Naive thymus-derived CD4-positive, alpha-beta T cell (primary cell): ENCODE results near the gene DMBX1. TPM values are rescaled to one million over a fixed set of nuclear protein-coding genes. Genes with fewer than 3 reads are reported as not detected.
A peak's percentile ranks its signal among the peaks of the same experiment; 100 is the strongest.

Source experiments
- ATAC-seq: fragments of 150-1000 bp; cut with Tn5 transposase; 2 replicates; pipeline ENCODE4 v1.10.0; 2021; ENCODE audit warnings: mild to moderate bottlenecking, moderate library complexity
- CTCF ChIA-PET: fragments of 350-600 bp; sonication (Branson Sonifier 250); formaldehyde crosslinking; loops from one replicate; lab custom pipeline; 2021; ENCODE audit warnings: antibody characterized with exemption; lab: Charles Lee
- POLR2A ChIA-PET: fragments of 350-600 bp; sonication (Branson Sonifier 250); formaldehyde crosslinking; loops from one replicate; lab custom pipeline; 2021; ENCODE audit warnings: antibody characterized with exemption, inconsistent platforms; lab: Charles Lee
- DNase-seq, 9 donors: peaks; one replicate each; pipeline versions ENCODE4 v3.0.0 to v3.0.0-alpha.2; 2020 to 2022; ENCODE audit warnings: mixed read lengths in 1 of 9
- H3K27ac ChIP-seq: one replicate; pipeline ENCODE4 v1.7.0; 2013; ENCODE audit warnings: mild to moderate bottlenecking, low read depth, low read length, moderate library complexity
- H3K27me3 ChIP-seq, 2 donors: one replicate each; pipeline ENCODE4 v1.7.0; 2013; ENCODE audit warnings: low read length in 2 of 2, mild to moderate bottlenecking in 2 of 2, moderate library complexity in 2 of 2; ENCODE audit not compliant: control insufficient read depth in 2 of 2, insufficient read depth in 2 of 2
- H3K36me3 ChIP-seq, 3 experiments: 1 replicate in 2 of 3; 2 replicates in 1 of 3; pipeline ENCODE4 v1.7.0; 2013; ENCODE audit warnings: low read length in 3 of 3, mild to moderate bottlenecking in 3 of 3, moderate library complexity in 1 of 3; ENCODE audit not compliant: insufficient read depth in 3 of 3, control insufficient read depth in 2 of 3
- H3K4me1 ChIP-seq, 2 donors: one replicate each; pipeline ENCODE4 v1.7.0; 2013; ENCODE audit warnings: low read length in 2 of 2, mild to moderate bottlenecking in 2 of 2, moderate library complexity in 1 of 2; ENCODE audit not compliant: control insufficient read depth in 2 of 2, insufficient read depth in 2 of 2
- H3K4me3 ChIP-seq: 2 replicates; pipeline ENCODE4 v1.7.0; 2013; ENCODE audit warnings: mild to moderate bottlenecking, low read length
- H3K9me3 ChIP-seq, 3 experiments: 1 replicate in 2 of 3; 2 replicates in 1 of 3; pipeline ENCODE4 v1.7.0; 2013; ENCODE audit warnings: low read length in 3 of 3; ENCODE audit not compliant: control insufficient read depth in 2 of 3
- H3K27ac Mint-ChIP-seq, 9 donors: one replicate each; pipeline ENCODE4 v1.8.0; 2020 to 2022; ENCODE audit warnings: mixed read lengths in 9 of 9, mild to moderate bottlenecking in 8 of 9, moderate library complexity in 5 of 9, inconsistent platforms in 2 of 9
- H3K27me3 Mint-ChIP-seq, 5 donors: one replicate each; pipeline ENCODE4 v1.8.0; 2021 to 2022; ENCODE audit warnings: mixed read lengths in 5 of 5, mild to moderate bottlenecking in 1 of 5
- H3K36me3 Mint-ChIP-seq, 5 donors: one replicate each; pipeline ENCODE4 v1.8.0; 2020 to 2022; ENCODE audit warnings: mixed read lengths in 5 of 5, mild to moderate bottlenecking in 3 of 5, inconsistent platforms in 1 of 5
- H3K4me1 Mint-ChIP-seq, 7 donors: one replicate each; pipeline ENCODE4 v1.8.0; 2020 to 2022; ENCODE audit warnings: mixed read lengths in 7 of 7, mild to moderate bottlenecking in 3 of 7, inconsistent platforms in 1 of 7
- H3K4me3 Mint-ChIP-seq, 10 donors: one replicate each; pipeline ENCODE4 v1.8.0; 2020 to 2022; ENCODE audit warnings: mild to moderate bottlenecking in 10 of 10, mixed read lengths in 10 of 10, moderate library complexity in 6 of 10, inconsistent platforms in 2 of 10
- H3K9me3 Mint-ChIP-seq, 11 donors: one replicate each; pipeline ENCODE4 v1.8.0; 2020 to 2022; ENCODE audit warnings: mixed read lengths in 11 of 11, mild to moderate bottlenecking in 4 of 11, inconsistent platforms in 1 of 11, moderate library complexity in 1 of 11
- intact Hi-C, 2 donors: fragments of 100-400 bp; cut with micrococcal nuclease; formaldehyde crosslinking; loops; one replicate each; pipeline ENCODE4 v1.15.1; 2023
- polyA plus RNA-seq, 2 donors: library from polyadenylated mRNA; unstranded; fragments of 300-500 nt; fragmentation: Illumina TruSeq; gene quantifications; one replicate each; pipeline ENCODE4 v1.2.3, GENCODE V29; 2021
- total RNA-seq, 6 experiments: library from RNA in 5 of 6; stranded (reverse) in 5 of 6; gene quantifications; 1 replicate in 5 of 6; 2 replicates in 1 of 6; pipeline ENCODE4 v1.2.3 and lab custom pipeline; 2021 to 2026

The DMBX1 gene
- total and polyA plus RNA-seq, 7 experiments from 2014 or later: not detected

- Histone ChIP-seq H3K27me3 (no peaks in the 10 kb centered on the region), H3K36me3 (no peaks in the 10 kb centered on the region), H3K9me3 (no peaks in the 10 kb centered on the region), H3K4me1 (no peaks in the 10 kb centered on the region), H3K4me3 (no peak overlapping the region), H3K27ac (no peak overlapping the region)
- H3K36me3 Mint-ChIP-seq: no peaks in the 10 kb centered on the region
- ChIA-PET POLR2A (interaction anchor here (0.6 kb wide), 1 partner anchor 33 kb away, joined by 4 read pairs; no protein-coding TSS in a partner anchor), CTCF (no interaction called here)
- H3K27me3 Mint-ChIP-seq: peaks cover 27 to 64% (median 36%) of the 10 kb centered on the region in 5 donors
- intact Hi-C loops: no loop called here
- ATAC-seq (no peak), DNase-seq (no peak)
- H3K27ac Mint-ChIP-seq: no peak overlapping the region
- no peaks in the 10 kb centered on the region for H3K4me1 Mint-ChIP-seq
- H3K4me3 Mint-ChIP-seq: no peak overlapping the region
- H3K9me3 Mint-ChIP-seq: no peaks in the 10 kb centered on the region
Measured at GRCh38 chr1:46479744-46480350, 9.8 kb upstream of the DMBX1 start.

- Histone ChIP-seq H3K36me3 (no peaks in the 10 kb centered on the region), H3K9me3 (no peaks in the 10 kb centered on the region), H3K4me1 (no peaks in the 10 kb centered on the region), H3K27me3 (peaks cover 2 to 3% of the 10 kb centered on the region in 2 donors), H3K4me3 (no peak overlapping the region), H3K27ac (no peak overlapping the region)
- DNase-seq (no peak), ATAC-seq (no peak)
- Mint-ChIP-seq H3K4me3 (no peak overlapping the region), H3K27me3 (peaks cover 31 to 63% (median 45%) of the 10 kb centered on the region in 5 donors), H3K4me1 (peaks cover 0 to 3% (median 0%) of the 10 kb centered on the region in 7 donors), H3K9me3 (peaks cover 0 to 2% (median 0%) of the 10 kb centered on the region in 11 donors), H3K36me3 (no peaks in the 10 kb centered on the region), H3K27ac (no peak overlapping the region)
- ChIA-PET POLR2A (interaction anchor here (0.6 kb wide), 1 partner anchor 34 kb away, joined by 4 read pairs; no protein-coding TSS in a partner anchor), CTCF (no interaction called here)
- intact Hi-C loops: no loop called here
Measured at GRCh38 chr1:46480959-46481646, 8.5 kb upstream of the DMBX1 start.

- POLR2A ChIA-PET: no interaction called here
Measured at GRCh38 chr1:46481961-46482360, 7.7 kb upstream of the DMBX1 start.

GRCh38 chr1:46483589-46483988 is 6.0 kb upstream of the DMBX1 start:
- POLR2A ChIA-PET: no interaction called here
- Histone ChIP-seq H3K9me3 (no peaks in the 10 kb centered on the region), H3K4me3 (no peak overlapping the region), H3K4me1 (no peaks in the 10 kb centered on the region), H3K36me3 (no peaks in the 10 kb centered on the region), H3K27ac (no peak overlapping the region), H3K27me3 (peaks cover 6 to 11% of the 10 kb centered on the region in 2 donors)
- Mint-ChIP-seq H3K27ac (no peak overlapping the region), H3K4me3 (no peak overlapping the region), H3K27me3 (peaks cover 44 to 81% (median 58%) of the 10 kb centered on the region in 5 donors), H3K36me3 (no peaks in the 10 kb centered on the region), H3K9me3 (peaks cover 0 to 2% (median 0%) of the 10 kb centered on the region in 11 donors), H3K4me1 (peaks cover 0 to 8% (median 3%) of the 10 kb centered on the region in 7 donors)
- no peak for ATAC-seq
- CTCF ChIA-PET: interaction anchor here (0.6 kb wide), 1 partner anchor 40 kb away, joined by 8 read pairs; no protein-coding TSS in a partner anchor
- intact Hi-C loops: no loop called here
- DNase-seq: no peak

More at GRCh38 chr1:46481961-46482360, 7.7 kb upstream of the DMBX1 start:
- CTCF ChIA-PET: interaction anchor here (0.8 kb wide), 1 partner anchor 43 kb away, joined by 3 read pairs; no protein-coding TSS in a partner anchor
- Mint-ChIP-seq H3K4me1 (peaks cover 0 to 5% (median 0%) of the 10 kb centered on the region in 7 donors), H3K9me3 (peaks cover 0 to 2% (median 0%) of the 10 kb centered on the region in 11 donors), H3K36me3 (no peaks in the 10 kb centered on the region), H3K27me3 (peaks cover 40 to 68% (median 53%) of the 10 kb centered on the region in 5 donors), H3K4me3 (no peak overlapping the region), H3K27ac (no peak overlapping the region)
- DNase-seq: no peak
- Histone ChIP-seq H3K27ac (no peak overlapping the region), H3K4me1 (no peaks in the 10 kb centered on the region), H3K4me3 (no peak overlapping the region), H3K36me3 (no peaks in the 10 kb centered on the region), H3K27me3 (peaks cover 6% of the 10 kb centered on the region in 2 donors), H3K9me3 (no peaks in the 10 kb centered on the region)
- intact Hi-C loops: no loop called here
- no peak for ATAC-seq

GRCh38 chr1:46484783-46485490 is 4.7 kb upstream of the DMBX1 start:
- H3K27me3 Mint-ChIP-seq: peaks cover 56 to 87% (median 70%) of the 10 kb centered on the region in 5 donors
- H3K4me3 ChIP-seq: no peak overlapping the region
- no peak overlapping the region for H3K27ac Mint-ChIP-seq
- no peaks in the 10 kb centered on the region for H3K9me3 ChIP-seq
- peak overlapping the region in 1 of 10 donors; percentile 6 for H3K4me3 Mint-ChIP-seq
- peaks cover 0 to 2% (median 0%) of the 10 kb centered on the region in 11 donors for H3K9me3 Mint-ChIP-seq
- intact Hi-C loops: no loop called here
- no peaks in the 10 kb centered on the region for H3K4me1 ChIP-seq
- peaks cover 0 to 2% (median 0%) of the 10 kb centered on the region in 5 donors for H3K36me3 Mint-ChIP-seq
- no peak overlapping the region for H3K27ac ChIP-seq
- ATAC-seq (no peak), DNase-seq (no peak)
- H3K36me3 ChIP-seq: no peaks in the 10 kb centered on the region
- peaks cover 0 to 20% (median 13%) of the 10 kb centered on the region in 7 donors for H3K4me1 Mint-ChIP-seq
- ChIA-PET CTCF (no interaction called here), POLR2A (no interaction called here)
- H3K27me3 ChIP-seq: peaks cover 6 to 13% of the 10 kb centered on the region in 2 donors

GRCh38 chr1:46485564-46486431 is 3.8 kb upstream of the DMBX1 start:
- no peak overlapping the region for H3K27ac ChIP-seq
- intact Hi-C loops: no loop called here
- Mint-ChIP-seq H3K9me3 (peaks cover 0 to 2% (median 0%) of the 10 kb centered on the region in 11 donors), H3K4me1 (peaks cover 0 to 27% (median 17%) of the 10 kb centered on the region in 7 donors), H3K27ac (peak overlapping the region in 1 of 9 donors; percentile 39), H3K36me3 (peaks cover 0 to 3% (median 0%) of the 10 kb centered on the region in 5 donors), H3K27me3 (peaks cover 52 to 89% (median 67%) of the 10 kb centered on the region in 5 donors), H3K4me3 (no peak overlapping the region)
- ChIA-PET POLR2A (no interaction called here), CTCF (interaction anchor here (1.4 kb wide), 1 partner anchor 8 kb away, joined by 4 read pairs; no protein-coding TSS in a partner anchor)
- no peaks in the 10 kb centered on the region for H3K36me3 ChIP-seq
- H3K27me3 ChIP-seq: peaks cover 6 to 15% of the 10 kb centered on the region in 2 donors
- ATAC-seq (no peak), DNase-seq (no peak)
- H3K4me3 ChIP-seq: no peak overlapping the region
- no peaks in the 10 kb centered on the region for H3K4me1 ChIP-seq
- no peaks in the 10 kb centered on the region for H3K9me3 ChIP-seq
